Activated CD4-positive, alpha-beta memory T cell treated with anti-CD3 and anti-CD28 coated beads, Interleukin-2, amount 10 ng/mL, durations not matched to agents 7 days and 5 days (primary cell): ENCODE data around the gene ITCH. TPM values are rescaled to one million over a fixed set of nuclear protein-coding genes. Genes with fewer than 3 reads are reported as not detected.
"Not testable (repeated sequence)": the region's sequence is repeated elsewhere in the genome, so short reads cannot be mapped to it uniquely, and the experiment has no call there.

Experiments used
- CTCF ChIA-PET: fragments of 350-600 bp; sonication (Branson Sonifier 250); formaldehyde crosslinking; loops from one replicate; lab custom pipeline; 2021; ENCODE audit warnings: antibody characterized with exemption, inconsistent platforms; lab: Charles Lee
- POLR2A ChIA-PET: fragments of 350-600 bp; sonication (Branson Sonifier 250); formaldehyde crosslinking; loops from one replicate; lab custom pipeline; 2021; ENCODE audit warnings: antibody characterized with exemption; lab: Charles Lee
- DNase-seq: peaks from one replicate; pipeline ENCODE4 v3.0.0-alpha.2; 2020
- H3K27ac Mint-ChIP-seq: one replicate; pipeline ENCODE4 v1.8.0; 2021; ENCODE audit warnings: mild to moderate bottlenecking, mixed read lengths
- H3K27me3 Mint-ChIP-seq: one replicate; pipeline ENCODE4 v1.8.0; 2021; ENCODE audit warnings: mixed read lengths
- H3K36me3 Mint-ChIP-seq: one replicate; pipeline ENCODE4 v1.8.0; 2021; ENCODE audit warnings: low read depth, mixed read lengths
- H3K4me1 Mint-ChIP-seq: one replicate; pipeline ENCODE4 v1.8.0; 2021; ENCODE audit warnings: mixed read lengths
- H3K4me3 Mint-ChIP-seq: one replicate; pipeline ENCODE4 v1.8.0; 2021; ENCODE audit warnings: mild to moderate bottlenecking, mixed read lengths
- H3K9me3 Mint-ChIP-seq: one replicate; pipeline ENCODE4 v1.8.0; 2021; ENCODE audit warnings: mixed read lengths
- total RNA-seq, 2 experiments: library from RNA; stranded (reverse); gene quantifications; one replicate each; pipeline ENCODE4 v1.2.3, GENCODE V29; 2021

ITCH gene
- total RNA-seq, 2 experiments from 2014 or later: 55.5 to 56.7 TPM

DNA sequence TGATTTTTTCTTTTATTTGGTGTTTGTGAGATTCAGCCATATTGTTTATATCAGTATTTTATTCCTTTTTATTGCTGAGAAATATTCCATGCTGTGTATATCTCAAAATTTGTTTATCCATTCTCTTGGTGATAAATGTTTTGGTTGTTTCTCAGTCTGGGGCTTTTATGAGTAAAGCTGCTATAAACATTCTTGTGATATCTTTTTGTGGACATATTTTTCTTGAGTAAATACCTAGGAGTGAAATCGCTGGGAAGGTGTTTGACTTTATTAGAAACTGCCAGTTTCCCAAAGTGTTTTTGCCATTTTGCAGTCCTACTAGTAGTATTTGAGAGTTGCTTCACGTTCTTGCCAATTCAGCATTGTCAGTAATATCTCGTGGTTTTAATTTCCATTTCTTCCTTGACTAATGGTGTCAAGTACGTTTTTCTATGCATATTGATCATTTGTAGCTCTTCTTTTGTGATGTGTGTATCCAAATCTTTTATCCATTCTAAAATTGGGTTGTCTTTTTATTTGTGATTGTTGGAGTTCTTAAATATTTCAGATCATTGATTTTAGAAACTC lies 122.1 kb downstream of the ITCH start:
- ChIA-PET CTCF (interaction anchor here (0.6 to 3.8 kb wide), 3 partner anchors 29 to 173 kb away, joined by 3 to 9 read pairs (median 3); no protein-coding TSS in a partner anchor), POLR2A (no interaction called here)
- Mint-ChIP-seq H3K27ac (no peak overlapping the region), H3K9me3 (peaks cover 9% of the 10 kb centered on the region), H3K4me1 (no peaks in the 10 kb centered on the region), H3K4me3 (no peak overlapping the region), H3K36me3 (peaks cover 66% of the 10 kb centered on the region), H3K27me3 (no peaks in the 10 kb centered on the region)
- no peak for DNase-seq

DNA sequence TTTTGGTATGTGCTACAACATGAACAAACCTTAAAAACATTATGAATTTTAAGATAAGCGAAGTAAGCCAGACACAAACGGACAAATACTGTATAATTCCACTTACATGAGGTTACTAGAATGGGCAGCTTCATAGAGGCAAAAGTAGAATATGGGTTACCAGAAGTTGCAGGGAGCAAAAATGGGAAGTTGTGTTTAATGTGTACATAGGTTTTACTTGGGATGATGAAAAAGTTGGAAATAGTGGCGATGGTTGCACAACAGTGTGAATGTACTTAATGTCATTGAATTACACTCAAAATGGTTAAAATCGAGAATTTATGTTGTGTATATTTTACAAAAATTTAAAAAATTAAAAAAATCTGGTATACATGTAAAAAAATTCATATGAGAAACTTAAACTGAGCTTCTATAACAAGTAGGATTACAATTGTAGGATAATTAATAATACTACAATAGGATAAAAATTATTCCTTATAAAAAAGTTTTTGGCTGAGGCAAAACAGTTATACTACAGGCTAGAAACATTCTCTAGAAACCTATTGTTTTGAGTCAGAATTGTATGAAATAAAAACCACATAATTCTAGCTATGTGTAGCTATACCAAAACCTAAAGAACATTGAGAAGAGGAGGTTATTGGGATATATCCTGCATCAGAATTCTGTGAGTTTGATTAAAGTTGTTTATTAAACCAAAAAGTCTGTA lies 128.3 kb downstream of the ITCH start:
- Mint-ChIP-seq H3K27me3 (no peaks in the 10 kb centered on the region), H3K4me3 (no peak overlapping the region), H3K36me3 (peaks cover 59% of the 10 kb centered on the region), H3K4me1 (no peaks in the 10 kb centered on the region), H3K27ac (no peak overlapping the region), H3K9me3 (no peaks in the 10 kb centered on the region)
- ChIA-PET CTCF (interaction anchor here (0.6 to 1.8 kb wide), 4 partner anchors 15 to 178 kb away, joined by 4 to 6 read pairs (median 4); partner anchors contain the start of gene DYNLRB1), POLR2A (interaction anchor here (1.5 kb wide), 1 partner anchor 24 kb away, joined by 4 read pairs; no protein-coding TSS in a partner anchor)
- no peak for DNase-seq

DNA sequence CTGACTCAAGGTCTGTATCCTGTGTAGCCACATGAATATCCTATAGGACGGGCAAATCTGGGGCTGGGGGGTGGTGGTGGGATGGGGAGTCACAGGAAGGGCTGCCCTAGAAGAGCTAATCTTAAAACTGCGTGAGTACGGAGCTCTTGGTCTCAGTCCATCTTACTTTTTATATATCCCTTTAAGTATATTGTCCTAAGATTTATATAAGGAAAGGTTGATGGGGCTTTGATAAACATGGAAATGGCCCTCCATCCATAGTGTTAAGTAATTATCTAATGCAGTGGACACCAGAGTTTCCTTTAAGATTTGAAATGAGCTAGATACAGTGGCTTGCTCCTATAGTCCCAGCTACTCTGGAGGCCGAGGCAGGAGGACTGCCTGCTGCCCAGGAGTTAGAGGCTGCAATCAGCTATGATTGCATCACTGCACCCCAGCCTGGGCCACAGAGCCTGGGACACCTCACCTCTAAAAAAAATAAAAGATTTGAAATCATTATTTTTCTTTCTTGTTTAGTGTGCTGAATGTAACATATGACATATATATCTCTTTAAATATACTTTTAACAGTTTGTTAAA lies 128.9 kb downstream of the ITCH start:
- POLR2A ChIA-PET: interaction anchor here (1.5 kb wide), 1 partner anchor 24 kb away, joined by 4 read pairs; no protein-coding TSS in a partner anchor

DNA sequence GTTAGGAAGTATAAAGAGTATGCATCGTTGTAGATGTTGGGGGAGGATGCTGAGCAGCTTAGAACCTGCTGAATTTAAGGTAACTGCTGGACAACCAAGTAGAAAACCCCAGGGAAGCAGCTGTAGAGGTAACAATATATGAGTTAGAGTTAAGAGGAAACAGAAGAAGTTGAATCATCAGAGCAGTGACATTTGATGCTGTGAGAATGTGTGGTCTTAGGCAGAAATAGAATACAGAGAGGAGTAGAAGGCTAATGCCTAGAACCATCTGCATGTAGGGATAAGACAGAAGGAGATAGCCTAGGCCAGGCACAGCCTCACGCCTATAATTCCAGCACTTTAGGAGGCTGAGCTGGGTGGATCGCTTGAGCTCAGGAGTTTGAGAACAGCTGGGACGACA lies 130.6 kb downstream of the ITCH start:
- Mint-ChIP-seq H3K27me3 (no peaks in the 10 kb centered on the region), H3K4me3 (no peak overlapping the region), H3K36me3 (peaks cover 71% of the 10 kb centered on the region), H3K4me1 (no peaks in the 10 kb centered on the region), H3K9me3 (peaks cover 5% of the 10 kb centered on the region), H3K27ac (no peak overlapping the region)
- ChIA-PET CTCF (interaction anchor here (1.0 to 1.2 kb wide), 2 partner anchors 21 to 181 kb away, joined by 3 to 5 read pairs; no protein-coding TSS in a partner anchor), POLR2A (no interaction called here)
- DNase-seq: no peak

More for the DNA sequence above, 128.9 kb downstream of the ITCH start:
- Mint-ChIP-seq H3K27ac (no peak overlapping the region), H3K36me3 (peaks cover 62% of the 10 kb centered on the region), H3K9me3 (no peaks in the 10 kb centered on the region), H3K4me3 (no peak overlapping the region), H3K4me1 (no peaks in the 10 kb centered on the region), H3K27me3 (no peaks in the 10 kb centered on the region)
- CTCF ChIA-PET: interaction anchor here (0.8 to 1.8 kb wide), 3 partner anchors 15 to 31 kb away, joined by 4 to 6 read pairs (median 4); partner anchors contain the start of gene DYNLRB1
- no peak for DNase-seq

DNA sequence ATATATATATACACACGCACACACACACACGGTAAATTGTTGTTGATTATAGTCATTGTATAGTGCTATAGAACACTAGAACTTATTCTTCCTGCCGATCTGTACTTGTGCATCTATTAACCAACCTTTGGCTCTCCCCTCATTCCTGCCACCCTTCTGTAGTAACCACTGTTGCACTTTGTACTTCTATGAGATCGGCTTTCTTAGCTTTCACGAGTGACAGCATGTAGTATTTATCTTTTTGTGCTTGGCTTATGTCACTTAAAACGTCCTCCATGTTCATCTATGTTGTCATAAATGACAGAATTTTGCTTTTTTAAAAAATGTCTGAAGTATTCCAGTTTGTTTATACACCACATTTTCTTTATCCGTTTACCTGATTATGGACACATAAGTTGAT lies 132.2 kb downstream of the ITCH start:
- POLR2A ChIA-PET: no interaction called here
- peaks cover 73% of the 10 kb centered on the region for H3K36me3 Mint-ChIP-seq
- peaks cover under 1% of the 10 kb centered on the region for H3K4me1 Mint-ChIP-seq
- H3K4me3 Mint-ChIP-seq: no peak overlapping the region
- H3K27me3 Mint-ChIP-seq: no peaks in the 10 kb centered on the region
- no peak for DNase-seq
- CTCF ChIA-PET: no interaction called here
- peaks cover 10% of the 10 kb centered on the region for H3K9me3 Mint-ChIP-seq
- H3K27ac Mint-ChIP-seq: no peak overlapping the region

DNA sequence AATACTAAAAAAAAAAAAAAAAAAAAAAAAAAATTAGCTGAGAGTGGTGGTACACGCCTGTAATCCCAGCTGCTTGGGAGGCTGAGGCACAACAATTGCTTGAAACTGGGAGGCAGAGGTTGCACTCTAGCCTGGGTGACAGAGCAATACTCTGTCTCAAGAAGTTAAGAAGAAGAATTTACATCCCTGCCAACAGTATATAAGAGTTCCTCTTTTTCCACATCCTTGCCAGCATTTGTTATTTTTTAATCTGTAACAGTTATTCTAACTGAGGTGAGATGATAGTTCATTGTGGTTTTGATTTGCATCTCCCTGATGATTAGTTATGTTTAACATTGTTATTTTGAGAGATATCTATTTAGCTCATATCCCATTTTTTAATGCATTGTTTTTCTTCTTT lies 132.8 kb downstream of the ITCH start:
- Mint-ChIP-seq H3K36me3 (peaks cover 74% of the 10 kb centered on the region), H3K4me3 (no peak overlapping the region), H3K4me1 (peaks cover 7% of the 10 kb centered on the region), H3K27ac (no peak overlapping the region), H3K9me3 (peaks cover 16% of the 10 kb centered on the region), H3K27me3 (no peaks in the 10 kb centered on the region)
- POLR2A ChIA-PET: interaction anchor here (0.8 to 0.9 kb wide), 2 partner anchors 12 to 19 kb away, joined by 3 read pairs; no protein-coding TSS in a partner anchor
- DNase-seq: no peak
- CTCF ChIA-PET: no interaction called here

DNA sequence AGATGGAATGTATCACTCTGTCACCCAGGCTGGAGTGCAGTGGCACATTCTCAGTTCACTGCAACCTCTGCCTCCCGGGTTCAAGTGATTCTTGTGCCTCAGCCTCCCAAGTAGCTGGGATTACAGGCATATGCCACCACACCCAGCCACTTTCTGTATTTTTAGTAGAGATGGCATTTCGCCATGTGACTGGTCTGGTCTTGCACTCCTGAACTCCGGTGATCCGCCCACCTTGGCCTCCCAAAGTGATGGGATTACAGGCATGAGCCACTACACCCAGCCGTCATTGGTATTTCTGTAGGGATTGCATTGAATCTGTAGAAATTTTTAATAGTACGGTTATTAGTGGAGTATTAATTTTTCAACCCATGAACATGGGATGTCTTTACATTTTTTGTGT lies 134.5 kb downstream of the ITCH start:
- H3K9me3 Mint-ChIP-seq: peaks cover 17% of the 10 kb centered on the region
- CTCF ChIA-PET: interaction anchor here (1.0 kb wide), 1 partner anchor 185 kb away, joined by 3 read pairs; no protein-coding TSS in a partner anchor
- H3K4me3 Mint-ChIP-seq, DNase-seq, POLR2A ChIA-PET, H3K4me1 Mint-ChIP-seq, H3K27ac Mint-ChIP-seq, H3K27me3 Mint-ChIP-seq: not testable (repeated sequence)
- H3K36me3 Mint-ChIP-seq: peaks cover 74% of the 10 kb centered on the region

DNA sequence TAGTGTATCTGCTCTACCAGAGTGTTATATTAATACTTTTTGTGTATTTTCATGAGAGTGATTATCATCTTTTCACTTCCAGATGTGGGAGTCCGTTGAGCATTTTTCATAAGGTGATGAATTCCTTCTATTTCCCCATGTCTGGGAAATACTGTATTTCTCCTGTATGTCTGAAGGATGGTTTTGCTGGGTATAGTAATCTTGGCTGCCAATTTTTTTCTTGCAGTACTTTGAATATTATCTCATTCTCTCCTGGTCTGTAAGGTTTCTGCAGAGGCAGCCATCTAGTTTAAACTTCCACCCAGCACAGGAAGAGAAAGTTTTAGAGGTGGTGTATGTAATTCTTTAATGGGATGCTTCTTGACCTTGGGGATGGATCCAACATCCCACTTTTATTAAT lies 137.8 kb downstream of the ITCH start:
- Mint-ChIP-seq H3K27me3 (no peaks in the 10 kb centered on the region), H3K36me3 (peaks cover 69% of the 10 kb centered on the region), H3K4me3 (no peak overlapping the region), H3K4me1 (peaks cover 7% of the 10 kb centered on the region), H3K9me3 (peaks cover 17% of the 10 kb centered on the region), H3K27ac (no peak overlapping the region)
- CTCF ChIA-PET: no interaction called here
- no peak for DNase-seq
- POLR2A ChIA-PET: interaction anchor here (1.0 kb wide), 1 partner anchor 16 kb away, joined by 3 read pairs; no protein-coding TSS in a partner anchor

DNA sequence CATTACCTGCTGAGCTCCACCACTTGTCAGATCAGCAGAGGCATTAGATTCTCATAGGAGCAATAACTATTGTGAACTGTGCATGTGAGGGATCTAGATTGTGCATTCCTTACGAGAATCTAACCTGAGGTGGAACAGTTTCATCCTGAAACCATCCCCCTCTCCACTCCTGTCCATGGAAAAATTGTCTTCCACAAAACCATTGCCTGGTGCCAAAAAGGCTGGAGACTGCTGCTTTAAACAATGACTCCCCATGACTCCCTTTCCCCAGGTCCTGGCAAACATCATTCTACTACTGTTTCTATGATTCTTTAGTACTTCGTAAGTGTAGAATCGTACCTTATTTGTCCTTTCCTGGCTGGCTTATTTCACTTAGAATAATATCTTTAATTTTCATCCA lies 143.4 kb downstream of the ITCH start:
- Mint-ChIP-seq H3K27ac (no peak overlapping the region), H3K9me3 (no peaks in the 10 kb centered on the region), H3K4me3 (no peak overlapping the region), H3K36me3 (peaks cover 39% of the 10 kb centered on the region), H3K4me1 (no peaks in the 10 kb centered on the region), H3K27me3 (no peaks in the 10 kb centered on the region)
- no peak for DNase-seq
- ChIA-PET POLR2A (no interaction called here), CTCF (no interaction called here)

DNA sequence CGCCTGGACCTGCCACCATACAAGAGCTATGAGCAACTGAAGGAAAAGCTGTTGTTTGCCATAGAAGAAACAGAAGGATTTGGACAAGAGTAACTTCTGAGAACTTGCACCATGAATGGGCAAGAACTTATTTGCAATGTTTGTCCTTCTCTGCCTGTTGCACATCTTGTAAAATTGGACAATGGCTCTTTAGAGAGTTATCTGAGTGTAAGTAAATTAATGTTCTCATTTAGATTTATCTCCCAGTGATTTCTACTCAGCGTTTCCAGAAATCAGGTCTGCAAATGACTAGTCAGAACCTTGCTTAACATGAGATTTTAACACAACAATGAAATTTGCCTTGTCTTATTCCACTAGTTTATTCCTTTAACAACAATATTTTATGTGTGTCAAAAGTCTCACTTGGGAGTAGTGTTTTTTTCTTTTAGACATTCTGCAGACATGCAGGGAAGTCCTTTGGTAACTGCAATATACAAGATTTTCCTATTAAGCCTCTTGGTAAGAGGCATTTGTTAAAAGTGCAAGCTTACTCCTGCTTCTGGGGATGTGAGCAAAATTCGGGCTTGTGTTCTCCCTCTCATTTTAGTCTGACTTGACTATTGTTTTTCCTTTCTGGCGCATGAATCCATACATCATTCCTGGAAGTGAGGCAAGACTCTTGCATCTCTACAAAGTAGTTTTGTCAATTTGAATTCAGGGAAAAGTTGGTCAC lies 144.8 kb downstream of the ITCH start:
- ChIA-PET POLR2A (no interaction called here), CTCF (interaction anchor here (1.0 kb wide), 1 partner anchor 30 kb away, joined by 3 read pairs; no protein-coding TSS in a partner anchor)
- Mint-ChIP-seq H3K4me3 (no peak overlapping the region), H3K9me3 (no peaks in the 10 kb centered on the region), H3K4me1 (no peaks in the 10 kb centered on the region), H3K27ac (no peak overlapping the region), H3K27me3 (no peaks in the 10 kb centered on the region), H3K36me3 (peaks cover 37% of the 10 kb centered on the region)
- no peak for DNase-seq

DNA sequence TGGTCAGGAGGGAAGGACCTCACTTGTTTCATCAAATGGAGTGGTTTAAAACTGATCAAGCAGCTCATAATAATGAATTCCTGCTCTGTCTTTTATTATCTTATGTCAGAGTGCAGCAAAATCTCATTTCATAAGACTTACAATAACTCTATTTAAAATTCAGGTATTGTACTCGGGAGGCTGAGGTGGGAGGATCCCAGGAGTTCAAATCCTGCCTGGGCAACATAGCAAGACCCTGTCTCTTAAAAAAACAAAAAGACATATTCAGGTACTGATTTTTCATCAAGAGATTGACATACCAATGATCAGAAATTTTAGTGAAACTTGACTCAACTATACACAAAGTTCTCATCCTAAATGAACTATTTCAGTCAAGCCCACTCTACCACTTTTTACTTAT lies 147.5 kb downstream of the ITCH start:
- Mint-ChIP-seq H3K9me3 (no peaks in the 10 kb centered on the region), H3K4me3 (no peak overlapping the region), H3K27me3 (no peaks in the 10 kb centered on the region), H3K27ac (no peak overlapping the region), H3K4me1 (peaks cover 15% of the 10 kb centered on the region), H3K36me3 (peaks cover 22% of the 10 kb centered on the region)
- ChIA-PET POLR2A (no interaction called here), CTCF (no interaction called here)
- no peak for DNase-seq

DNA sequence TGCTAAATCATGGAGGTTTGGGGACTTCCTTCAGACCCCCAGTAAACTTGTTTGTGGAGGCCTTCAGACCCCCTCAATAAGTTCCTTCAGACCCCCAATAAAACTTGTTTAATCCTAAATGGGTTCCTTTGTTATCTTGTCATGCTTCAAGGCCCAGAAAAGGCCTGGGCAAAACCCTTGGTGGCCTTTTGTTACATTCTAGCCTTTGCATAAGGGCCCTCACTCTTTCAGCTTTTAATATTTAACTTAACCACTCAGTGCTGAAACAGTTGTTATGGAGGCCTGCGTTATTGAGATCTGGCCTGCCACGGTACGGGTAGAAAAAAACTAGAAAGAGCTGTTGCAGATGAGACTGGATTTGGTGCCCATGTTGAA lies 148.8 kb downstream of the ITCH start:
- CTCF ChIA-PET: interaction anchor here (1.5 kb wide), 1 partner anchor 199 kb away, joined by 5 read pairs; no protein-coding TSS in a partner anchor
- H3K9me3 Mint-ChIP-seq: no peaks in the 10 kb centered on the region
- POLR2A ChIA-PET: no interaction called here
- H3K27ac Mint-ChIP-seq: no peak overlapping the region
- H3K4me3 Mint-ChIP-seq: no peak overlapping the region
- no peak for DNase-seq
- no peaks in the 10 kb centered on the region for H3K27me3 Mint-ChIP-seq
- H3K4me1 Mint-ChIP-seq: peaks cover 15% of the 10 kb centered on the region
- H3K36me3 Mint-ChIP-seq: peaks cover 20% of the 10 kb centered on the region
